Measurements from ENCODE around the gene ISM1. TPM values are rescaled to one million over a fixed set of nuclear protein-coding genes. Genes with fewer than 3 reads are reported as not detected.

Gene ISM1
- total RNA-seq, 2 donors from 2014 or later = 0.59 to 1.3 TPM

DNA sequence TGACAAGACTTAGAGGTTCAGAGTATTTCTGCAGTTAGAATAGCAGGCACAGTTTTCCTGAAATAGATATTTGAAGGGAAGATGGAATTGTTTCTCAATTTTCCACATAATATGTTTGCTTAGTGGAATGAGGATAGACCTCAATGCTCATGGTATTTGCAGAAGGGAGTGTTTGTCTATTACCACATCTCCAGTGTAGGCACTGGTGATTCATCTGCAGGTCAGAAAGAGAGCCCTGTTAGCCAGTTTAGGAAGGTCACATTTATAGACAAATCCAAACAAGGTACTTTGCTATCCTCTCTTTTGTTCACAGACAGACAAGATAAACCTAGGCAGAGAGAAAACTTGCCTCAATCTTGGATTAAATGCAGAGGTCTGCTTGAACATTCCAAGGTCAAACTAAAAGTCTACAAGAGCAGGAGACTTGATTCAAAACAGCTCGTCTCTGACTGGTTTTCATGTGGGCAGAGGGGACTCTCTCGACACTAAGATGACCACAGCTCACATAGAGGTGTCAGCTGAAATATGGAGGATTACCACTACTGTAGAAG, 22.8 kb downstream of the ISM1 start:
- DNase-seq (ENCODE audit: low spot score) = no peak
- TF ChIP-seq, protein P1, sequence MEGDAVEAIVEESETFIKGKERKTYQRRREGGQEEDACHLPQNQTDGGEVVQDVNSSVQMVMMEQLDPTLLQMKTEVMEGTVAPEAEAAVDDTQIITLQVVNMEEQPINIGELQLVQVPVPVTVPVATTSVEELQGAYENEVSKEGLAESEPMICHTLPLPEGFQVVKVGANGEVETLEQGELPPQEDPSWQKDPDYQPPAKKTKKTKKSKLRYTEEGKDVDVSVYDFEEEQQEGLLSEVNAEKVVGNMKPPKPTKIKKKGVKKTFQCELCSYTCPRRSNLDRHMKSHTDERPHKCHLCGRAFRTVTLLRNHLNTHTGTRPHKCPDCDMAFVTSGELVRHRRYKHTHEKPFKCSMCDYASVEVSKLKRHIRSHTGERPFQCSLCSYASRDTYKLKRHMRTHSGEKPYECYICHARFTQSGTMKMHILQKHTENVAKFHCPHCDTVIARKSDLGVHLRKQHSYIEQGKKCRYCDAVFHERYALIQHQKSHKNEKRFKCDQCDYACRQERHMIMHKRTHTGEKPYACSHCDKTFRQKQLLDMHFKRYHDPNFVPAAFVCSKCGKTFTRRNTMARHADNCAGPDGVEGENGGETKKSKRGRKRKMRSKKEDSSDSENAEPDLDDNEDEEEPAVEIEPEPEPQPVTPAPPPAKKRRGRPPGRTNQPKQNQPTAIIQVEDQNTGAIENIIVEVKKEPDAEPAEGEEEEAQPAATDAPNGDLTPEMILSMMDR (IDR thresholded peaks at IDR 0.05) = no peak
- no peaks in the 10 kb centered on the region for H3K4me1 ChIP-seq
- no peaks in the 10 kb centered on the region for H3K27me3 ChIP-seq
- no peaks in the 10 kb centered on the region for H3K36me3 ChIP-seq
- H3K27ac ChIP-seq = no peak overlapping the region
- no peaks in the 10 kb centered on the region for H3K9me3 ChIP-seq
- no peak overlapping the region for H3K4me3 ChIP-seq

DNA sequence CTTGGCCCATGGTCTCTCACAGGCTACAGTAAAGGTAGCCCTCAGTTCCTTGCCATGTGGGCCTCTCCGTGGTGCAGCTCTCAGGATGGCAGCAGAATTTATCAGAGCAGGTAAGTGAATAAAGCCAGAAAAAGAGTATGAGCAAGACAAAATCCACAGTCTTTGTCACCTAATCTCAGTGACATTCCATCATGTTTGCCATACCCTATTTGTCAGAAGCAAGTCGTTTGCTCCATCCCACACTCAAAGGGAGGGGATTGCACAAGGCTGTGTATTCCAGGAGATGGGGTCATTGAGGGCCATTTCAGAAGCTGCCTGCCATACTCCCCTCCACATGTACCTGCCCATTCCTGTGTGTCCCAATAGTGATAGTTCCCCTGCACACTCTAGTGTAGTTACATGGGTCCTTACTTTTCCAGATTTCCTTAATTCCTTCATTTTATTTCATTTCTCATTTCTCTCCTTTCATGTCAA, 24.2 kb downstream of the ISM1 start:
- Histone ChIP-seq H3K27me3 (no peaks in the 10 kb centered on the region), H3K36me3 (no peaks in the 10 kb centered on the region), H3K4me3 (no peak overlapping the region), H3K27ac (no peak overlapping the region), H3K4me1 (no peaks in the 10 kb centered on the region), H3K9me3 (no peaks in the 10 kb centered on the region)
- DNase-seq (ENCODE audit: low spot score) = no peak
- TF ChIP-seq, protein P1 (IDR thresholded peaks at IDR 0.05) = no peak

DNA sequence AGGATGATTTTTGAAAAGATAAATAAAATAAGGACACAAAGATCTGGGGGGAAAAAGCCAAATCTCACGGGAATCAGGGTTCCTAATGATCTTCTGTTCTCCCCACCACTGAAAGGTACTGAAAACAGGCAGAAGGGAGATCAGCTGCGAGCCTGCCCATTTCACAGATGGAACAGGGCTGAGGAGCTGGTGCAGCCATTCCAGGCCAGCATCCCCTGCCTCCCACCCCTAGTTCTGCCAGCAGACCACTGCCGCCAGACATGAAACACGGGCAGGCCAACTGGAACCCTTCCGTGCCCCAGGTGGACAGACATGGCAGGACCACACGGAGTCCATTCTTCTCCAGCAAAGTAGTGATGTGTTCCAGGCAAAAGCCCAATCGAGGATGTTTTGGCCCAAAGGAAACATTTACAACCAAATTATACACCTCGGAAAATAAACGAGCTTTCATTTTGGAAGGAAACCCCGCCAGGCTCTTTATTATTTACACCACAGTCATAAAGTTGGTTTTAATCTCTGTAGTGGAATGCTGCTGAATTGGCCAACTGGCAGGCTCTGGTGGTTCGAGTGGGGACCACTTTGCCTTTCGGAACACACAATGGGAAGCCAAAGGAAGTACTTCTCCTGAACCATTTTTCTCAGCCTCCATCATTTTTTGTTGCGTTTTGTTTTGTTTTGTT, 28.2 kb downstream of the ISM1 start:
- Histone ChIP-seq H3K27me3 (no peaks in the 10 kb centered on the region), H3K27ac (no peak overlapping the region), H3K36me3 (no peaks in the 10 kb centered on the region), H3K4me1 (no peaks in the 10 kb centered on the region), H3K4me3 (no peak overlapping the region), H3K9me3 (no peaks in the 10 kb centered on the region)
- TF ChIP-seq, protein P1 (IDR thresholded peaks at IDR 0.05) = no peak
- DNase-seq (ENCODE audit: low spot score) = no peak

DNA sequence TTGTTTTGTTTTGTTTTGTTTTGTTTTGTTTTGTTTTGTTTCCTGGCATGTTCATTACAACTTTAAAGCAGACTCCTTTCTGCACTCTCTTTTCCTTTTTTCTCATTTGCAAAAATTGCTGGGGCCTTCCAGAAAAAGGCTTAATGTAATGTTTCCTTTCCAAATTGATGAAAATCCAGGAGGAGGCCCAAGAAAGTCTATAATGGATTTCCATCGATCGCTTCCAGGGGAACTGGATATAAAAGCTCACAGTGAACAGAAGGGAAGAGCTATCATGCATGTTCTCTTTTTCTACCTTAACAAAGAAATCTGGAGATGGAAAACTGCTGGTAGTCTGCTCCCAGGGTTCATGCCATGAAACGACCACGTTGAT, 28.7 kb downstream of the ISM1 start:
- DNase-seq (ENCODE audit: low spot score) = no peak
- no peak overlapping the region for H3K27ac ChIP-seq
- TF ChIP-seq, protein P1 (IDR thresholded peaks at IDR 0.05) = no peak
- H3K4me3 ChIP-seq = no peak overlapping the region
- no peaks in the 10 kb centered on the region for H3K36me3 ChIP-seq
- no peaks in the 10 kb centered on the region for H3K27me3 ChIP-seq
- H3K9me3 ChIP-seq = no peaks in the 10 kb centered on the region
- H3K4me1 ChIP-seq = no peaks in the 10 kb centered on the region

DNA sequence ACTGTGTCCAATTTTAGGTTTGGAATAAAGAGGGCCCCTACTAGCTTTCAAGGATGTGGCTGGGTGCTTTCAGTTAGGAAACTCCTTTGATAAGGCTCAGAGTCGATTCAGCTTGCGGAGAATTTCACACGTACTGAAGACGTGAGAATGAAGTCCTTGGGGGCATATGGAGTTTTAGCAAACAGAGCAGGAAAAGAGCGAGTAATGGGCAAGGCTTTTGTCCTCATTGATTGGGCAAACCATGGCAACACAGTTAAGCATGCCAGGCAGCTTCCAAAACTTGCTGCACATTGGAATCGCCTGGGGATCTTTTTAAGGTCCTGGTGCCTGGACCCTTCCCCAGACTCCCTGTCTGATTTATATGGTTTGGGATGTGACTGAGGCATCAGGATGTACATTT, 29.2 kb downstream of the ISM1 start:
- Histone ChIP-seq H3K36me3 (no peaks in the 10 kb centered on the region), H3K4me1 (no peaks in the 10 kb centered on the region)
- TF ChIP-seq, protein P1 (IDR thresholded peaks at IDR 0.05) = no peak

More for the DNA sequence above, 29.2 kb downstream of the ISM1 start:
- H3K9me3 ChIP-seq = no peaks in the 10 kb centered on the region
- H3K27me3 ChIP-seq = no peaks in the 10 kb centered on the region
- DNase-seq (ENCODE audit: low spot score) = no peak
- H3K27ac ChIP-seq = no peak overlapping the region
- H3K4me3 ChIP-seq = no peak overlapping the region

Data from right atrium auricular region (tissue), 2 donors.